Measurements from ENCODE around the gene TESMIN. TPM values are rescaled to one million over a fixed set of nuclear protein-coding genes. Genes with fewer than 3 reads are reported as not detected.

The TESMIN gene
- total RNA-seq, 1 donor from 2014 or later = 8.1 TPM

DNA sequence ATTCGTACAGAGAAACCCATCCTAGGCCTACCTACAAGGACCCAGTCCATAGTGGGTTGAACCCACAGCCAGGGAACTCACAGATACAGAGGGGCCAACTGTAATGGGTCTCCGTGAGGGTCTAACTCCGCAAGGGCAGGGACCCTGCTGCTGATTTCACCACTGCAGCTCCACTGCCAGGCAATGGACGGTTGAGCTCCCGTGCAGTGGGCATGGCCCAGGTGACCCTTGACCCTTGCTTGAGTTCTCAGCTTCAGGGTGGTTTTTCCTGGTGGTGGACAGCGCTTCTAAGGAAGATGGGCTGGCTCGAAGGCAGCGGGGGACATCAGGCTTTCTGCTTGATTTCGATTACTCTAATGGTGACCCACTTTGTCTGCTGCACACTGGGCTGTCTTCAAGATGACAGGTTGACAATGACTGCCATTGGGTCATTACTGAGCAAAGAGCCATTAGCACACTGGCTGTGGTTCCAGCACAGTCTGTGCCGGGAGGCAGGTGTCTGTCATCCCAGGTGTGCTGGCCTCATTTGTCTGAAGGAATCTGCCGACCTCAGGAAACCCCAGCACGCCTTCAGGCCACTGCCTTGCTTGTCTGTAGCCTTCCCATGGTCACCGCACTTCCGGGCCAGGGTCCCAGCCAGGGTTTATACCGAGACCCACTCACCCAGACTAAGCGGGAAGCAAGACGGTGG, 70.6 kb downstream of the TESMIN start:
- Mint-ChIP-seq H3K9me3 (peaks cover 4% of the 10 kb centered on the region), H3K27ac (no peak overlapping the region), H3K4me1 (peaks cover 9% of the 10 kb centered on the region), H3K27me3 (ENCODE audit: insufficient read depth, low read depth) (peaks cover 36% of the 10 kb centered on the region), H3K4me3 (no peak overlapping the region), H3K36me3 (no peaks in the 10 kb centered on the region)
- Histone ChIP-seq H3K27ac (no peak overlapping the region), H4K20me1 (ENCODE audit: low read depth) (no peaks in the 10 kb centered on the region), H3K79me2 (ENCODE audit: low read depth) (no peaks in the 10 kb centered on the region), H3K36me3 (no peaks in the 10 kb centered on the region), H3K4me2 (no peak overlapping the region), H3K4me1 (peaks cover 9% of the 10 kb centered on the region), H2AFZ (replicated peaks) (no peak overlapping the region), H3F3A (ENCODE audit: low read depth) (no peaks in the 10 kb centered on the region), H3K9ac (no peak overlapping the region), H3K9me3 (ENCODE audit: low read depth) (no peaks in the 10 kb centered on the region), H3K4me3 (no peak overlapping the region), H3K27me3 (peaks cover 41% of the 10 kb centered on the region)
- DNase-seq (ENCODE audit: low spot score) = no peak
- TF ChIP-seq CTCF (IDR thresholded peaks at IDR 0.05) (no peak), EZH2 (IDR thresholded peaks at IDR 0.05) (no peak), EZH2phosphoT487 (IDR thresholded peaks at IDR 0.05) (no peak)

DNA sequence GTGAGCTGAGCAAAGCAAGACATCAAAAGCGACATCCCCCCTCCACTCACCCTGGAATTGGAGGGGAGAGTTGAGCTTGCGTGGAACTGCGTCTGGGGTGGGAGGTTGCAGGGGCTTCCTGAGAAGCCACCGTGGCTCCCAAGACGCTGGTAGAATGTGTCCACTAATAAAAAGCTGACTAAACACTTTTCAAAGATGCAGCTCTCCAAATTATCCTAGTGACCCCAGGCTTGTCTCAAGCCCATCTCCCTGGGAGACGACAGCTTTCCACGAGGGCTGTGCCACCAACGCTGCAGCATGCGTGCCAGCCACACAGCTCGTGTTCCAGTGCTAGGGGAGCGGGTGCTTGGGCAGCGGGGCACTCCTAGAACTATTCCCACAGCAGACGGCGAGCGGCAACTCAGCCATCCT, 73.3 kb downstream of the TESMIN start:
- Histone ChIP-seq H4K20me1 (ENCODE audit: low read depth) (no peaks in the 10 kb centered on the region), H2AFZ (replicated peaks) (no peak overlapping the region), H3K4me3 (no peak overlapping the region), H3K9me3 (ENCODE audit: low read depth) (no peaks in the 10 kb centered on the region), H3K79me2 (ENCODE audit: low read depth) (no peaks in the 10 kb centered on the region), H3K27ac (no peak overlapping the region), H3K9ac (no peak overlapping the region), H3K36me3 (no peaks in the 10 kb centered on the region), H3K4me2 (no peak overlapping the region), H3K27me3 (peaks cover 14% of the 10 kb centered on the region), H3K4me1 (no peaks in the 10 kb centered on the region), H3F3A (ENCODE audit: low read depth) (no peaks in the 10 kb centered on the region)
- H3K9me3 Mint-ChIP-seq = peaks cover 9% of the 10 kb centered on the region
- H3K4me3 Mint-ChIP-seq = no peak overlapping the region
- peaks cover 23% of the 10 kb centered on the region for H3K4me1 Mint-ChIP-seq
- TF ChIP-seq EZH2 (IDR thresholded peaks at IDR 0.05) (no peak), EZH2phosphoT487 (IDR thresholded peaks at IDR 0.05) (no peak), CTCF (IDR thresholded peaks at IDR 0.05) (no peak)
- DNase-seq (ENCODE audit: low spot score) = no peak
- H3K27me3 Mint-ChIP-seq (ENCODE audit: insufficient read depth, low read depth) = peaks cover 19% of the 10 kb centered on the region
- no peaks in the 10 kb centered on the region for H3K36me3 Mint-ChIP-seq
- no peak overlapping the region for H3K27ac Mint-ChIP-seq

DNA sequence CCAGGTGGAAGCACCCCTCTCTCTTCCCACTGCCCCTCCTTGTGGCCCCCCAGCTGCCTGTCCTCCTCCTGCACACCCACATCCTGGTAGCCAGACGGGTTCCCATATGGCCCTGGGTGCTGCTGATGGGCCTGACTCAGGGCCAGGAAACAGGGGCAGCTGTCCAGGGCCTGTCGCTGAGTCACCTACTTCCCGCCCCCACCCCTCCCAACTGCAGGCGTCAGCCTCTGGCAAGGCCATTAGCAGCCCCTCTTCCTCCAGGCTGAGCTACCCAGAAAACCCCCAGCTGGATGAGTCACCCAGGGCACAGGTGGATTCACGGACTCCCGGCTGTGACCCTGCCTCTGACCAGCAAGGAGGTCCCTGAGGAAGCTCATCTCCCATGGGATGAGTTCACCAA, 73.9 kb downstream of the TESMIN start:
- peaks cover 24% of the 10 kb centered on the region for H3K4me1 Mint-ChIP-seq
- H3K27me3 ChIP-seq = peaks cover 8% of the 10 kb centered on the region
- no peaks in the 10 kb centered on the region for H3K36me3 ChIP-seq
- H3K27ac Mint-ChIP-seq = no peak overlapping the region
- no peaks in the 10 kb centered on the region for H3F3A ChIP-seq (ENCODE audit: low read depth)
- H3K4me1 ChIP-seq = no peaks in the 10 kb centered on the region
- H3K4me3 ChIP-seq = no peak overlapping the region
- no peak overlapping the region for H3K27ac ChIP-seq
- no peaks in the 10 kb centered on the region for H3K36me3 Mint-ChIP-seq
- no peak overlapping the region for H3K9ac ChIP-seq
- no peaks in the 10 kb centered on the region for H3K9me3 ChIP-seq (ENCODE audit: low read depth)
- TF ChIP-seq CTCF (IDR thresholded peaks at IDR 0.05) (no peak), EZH2 (IDR thresholded peaks at IDR 0.05) (no peak), EZH2phosphoT487 (IDR thresholded peaks at IDR 0.05) (no peak)
- H3K79me2 ChIP-seq (ENCODE audit: low read depth) = no peaks in the 10 kb centered on the region
- H3K9me3 Mint-ChIP-seq = peaks cover 6% of the 10 kb centered on the region
- no peaks in the 10 kb centered on the region for H4K20me1 ChIP-seq (ENCODE audit: low read depth)
- no peak overlapping the region for H3K4me3 Mint-ChIP-seq
- DNase-seq (ENCODE audit: low spot score) = no peak
- no peak overlapping the region for H3K4me2 ChIP-seq
- no peak overlapping the region for H2AFZ ChIP-seq (replicated peaks)
- peaks cover 19% of the 10 kb centered on the region for H3K27me3 Mint-ChIP-seq (ENCODE audit: insufficient read depth, low read depth)
